DMS114 treated with DMSO at 0.1 percent for 48 hours (cell line): Measurements from ENCODE around the gene MAP3K12.
A peak's percentile ranks its signal among the peaks of the same experiment; 100 is the strongest.
"Not testable (repeated sequence)": the region's sequence is repeated elsewhere in the genome, so short reads cannot be mapped to it uniquely, and the experiment has no call there.

ENCODE experiments used
- DNase-seq: peaks from one replicate; lab custom pipeline; 2025; ENCODE audit not compliant: unreplicated experiment; lab: John Stamatoyannopoulos, UW

MAP3K12 gene

DNA sequence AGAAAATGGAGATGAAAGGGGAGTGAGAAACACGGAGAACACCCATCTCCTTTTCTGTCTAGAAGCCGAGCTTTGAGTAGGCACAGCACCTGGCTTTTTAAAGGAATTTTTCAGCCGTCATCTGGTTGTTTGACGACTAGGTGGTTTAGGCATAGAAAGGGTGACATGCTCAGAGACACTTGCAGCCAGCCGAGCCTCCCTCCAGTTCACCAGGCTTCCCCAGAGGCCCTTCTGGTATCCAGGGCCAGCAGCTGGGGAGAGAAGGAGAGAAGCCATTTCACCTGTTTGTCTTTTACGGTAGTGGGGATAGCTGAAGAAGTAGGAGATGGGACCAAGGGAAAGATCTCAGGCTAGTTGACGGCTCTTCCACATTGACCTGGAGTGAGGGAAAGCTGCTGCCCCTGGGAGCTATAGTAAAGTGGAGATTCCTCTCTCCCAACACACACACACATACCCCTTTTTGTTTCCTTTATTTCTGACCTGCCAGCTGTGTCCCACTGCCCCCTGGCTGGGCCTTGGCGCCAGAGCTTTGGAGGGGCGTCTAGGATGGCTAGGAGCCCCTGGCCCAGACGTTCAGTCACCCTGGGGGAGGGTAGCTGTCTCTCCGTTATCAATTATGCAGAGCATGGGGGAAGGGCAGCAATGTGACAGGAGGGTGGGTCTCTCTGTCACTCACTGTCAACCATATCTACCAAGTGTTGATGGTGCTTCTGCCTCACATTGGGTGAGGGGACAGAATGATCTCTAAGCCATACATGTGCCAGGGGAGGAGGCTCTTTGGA lies 5.5 kb downstream of the MAP3K12 start:
- no peak for DNase-seq

DNA sequence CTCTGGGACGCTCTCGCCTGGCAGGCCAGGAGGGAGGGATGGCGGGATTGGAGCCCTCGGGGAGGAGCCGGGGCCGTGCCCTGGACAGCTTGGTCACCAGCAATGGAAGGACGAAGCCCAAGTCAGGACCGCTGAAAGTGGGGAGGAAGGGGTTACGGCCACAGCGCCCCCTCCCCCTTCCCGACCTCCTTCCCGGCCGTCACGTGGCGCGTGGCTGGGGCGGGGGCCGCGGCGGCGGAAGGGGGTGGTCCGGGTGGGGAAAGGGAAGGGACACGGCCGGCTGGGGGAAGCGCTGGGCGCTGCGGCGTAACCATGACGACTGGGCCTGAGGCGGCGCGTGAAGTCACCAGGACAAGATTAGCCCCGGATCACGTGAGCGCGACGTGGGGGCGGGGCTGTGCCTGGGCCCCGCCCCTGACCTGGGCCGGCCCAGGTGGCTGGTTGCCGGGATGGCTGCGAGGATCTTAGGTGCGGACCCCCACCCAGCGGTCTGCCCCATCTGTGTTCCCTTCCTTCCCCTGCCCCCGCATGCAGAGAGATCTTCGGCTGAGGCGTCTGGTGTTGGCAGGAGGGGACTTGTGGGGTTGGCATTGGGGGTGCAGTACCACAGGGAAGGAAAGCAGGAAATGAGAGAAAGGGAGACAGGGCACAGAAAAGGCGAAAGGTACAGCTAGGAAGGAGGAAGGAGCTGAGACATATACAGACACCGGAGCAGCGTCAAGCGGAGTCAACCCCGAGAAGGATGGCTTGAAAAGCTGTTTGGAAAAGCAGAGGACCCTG lies 6.2 kb downstream of the MAP3K12 start:
- peak; percentile 88 for DNase-seq

DNA sequence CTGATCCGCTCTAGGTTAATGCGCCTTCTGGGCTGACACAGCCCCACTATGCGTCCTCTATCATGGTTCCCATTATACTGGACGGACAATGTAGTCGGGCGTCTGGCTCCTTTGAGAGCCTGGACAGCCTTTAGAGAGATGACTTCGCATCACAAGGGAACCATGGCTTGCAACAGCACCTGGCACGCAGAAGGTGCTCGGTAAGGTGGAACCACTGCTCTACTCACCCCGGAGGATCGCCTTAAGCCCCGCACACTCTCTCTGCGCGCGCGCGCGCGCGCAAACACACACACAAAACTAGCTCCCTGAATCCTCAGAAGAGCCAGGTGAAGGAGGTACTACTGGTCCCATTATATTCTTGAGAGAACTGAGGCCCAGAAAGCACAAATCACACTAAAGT lies 7.1 kb downstream of the MAP3K12 start:
- DNase-seq = no peak

DNA sequence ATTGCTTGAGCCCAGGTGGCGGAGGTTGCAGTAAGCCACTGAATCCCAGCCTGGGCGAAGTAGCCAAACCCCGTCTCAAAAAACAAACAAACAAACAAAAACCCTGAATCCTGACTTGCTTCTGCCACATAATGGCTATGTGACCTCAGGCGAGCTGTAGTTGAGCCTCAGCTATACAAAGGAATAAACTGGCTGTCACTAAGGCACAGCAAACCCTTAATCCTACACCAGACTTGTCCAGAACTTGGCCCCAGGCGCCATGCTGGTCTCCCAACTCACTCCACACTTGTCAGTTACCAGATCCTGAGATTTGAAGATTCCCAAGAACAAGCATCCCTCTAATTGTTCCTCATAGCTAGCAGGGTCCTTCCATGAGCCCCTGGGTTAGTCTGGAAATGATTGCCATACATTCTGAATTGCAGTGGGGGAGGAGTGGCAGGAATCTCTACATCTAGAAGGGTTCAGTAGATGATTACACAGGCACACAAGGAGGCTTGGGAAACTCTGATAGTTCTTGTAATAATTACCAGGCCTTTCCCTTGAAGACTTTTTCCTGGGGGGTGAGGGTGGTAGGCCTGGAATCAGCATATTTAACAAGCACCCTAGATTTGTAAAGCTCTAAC lies 9.9 kb downstream of the MAP3K12 start:
- no peak for DNase-seq

DNA sequence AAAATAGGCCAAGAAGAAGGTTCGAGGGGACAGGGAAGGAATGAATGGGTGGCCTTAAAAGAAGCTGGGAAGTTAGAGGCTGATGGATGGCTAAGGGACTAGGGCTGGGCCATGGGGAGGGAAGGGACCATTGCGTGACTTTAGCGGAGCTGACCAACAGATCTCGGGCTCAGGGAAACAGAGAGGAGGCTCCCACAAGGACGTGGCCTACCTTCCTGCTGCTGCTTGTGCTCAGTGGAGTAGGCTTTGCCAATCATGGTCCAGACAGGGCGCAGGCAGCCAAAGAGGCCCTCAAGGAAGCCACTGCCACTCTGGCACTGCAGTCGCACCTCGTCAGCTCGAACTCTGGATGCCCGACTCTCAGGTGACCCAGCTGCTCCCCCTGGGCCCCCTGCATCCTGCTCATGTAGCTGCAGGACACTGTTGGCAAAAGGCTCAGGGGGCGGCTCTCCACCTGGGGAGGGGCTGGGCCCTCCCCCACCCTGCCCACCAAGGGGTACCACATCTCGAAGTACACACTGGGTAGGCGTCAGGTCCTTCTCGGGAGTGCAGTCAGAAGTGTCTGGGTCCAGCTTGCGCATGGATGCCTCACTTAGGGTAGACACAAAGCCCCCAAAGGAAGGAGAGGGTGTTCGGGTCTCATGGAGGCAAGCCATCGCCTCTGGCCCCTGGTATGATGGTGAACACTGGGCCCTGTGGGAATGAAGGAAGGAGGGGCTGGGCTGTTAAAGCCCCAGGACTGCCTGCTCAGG lies 12.3 kb downstream of the MAP3K12 start:
- DNase-seq = no peak

DNA sequence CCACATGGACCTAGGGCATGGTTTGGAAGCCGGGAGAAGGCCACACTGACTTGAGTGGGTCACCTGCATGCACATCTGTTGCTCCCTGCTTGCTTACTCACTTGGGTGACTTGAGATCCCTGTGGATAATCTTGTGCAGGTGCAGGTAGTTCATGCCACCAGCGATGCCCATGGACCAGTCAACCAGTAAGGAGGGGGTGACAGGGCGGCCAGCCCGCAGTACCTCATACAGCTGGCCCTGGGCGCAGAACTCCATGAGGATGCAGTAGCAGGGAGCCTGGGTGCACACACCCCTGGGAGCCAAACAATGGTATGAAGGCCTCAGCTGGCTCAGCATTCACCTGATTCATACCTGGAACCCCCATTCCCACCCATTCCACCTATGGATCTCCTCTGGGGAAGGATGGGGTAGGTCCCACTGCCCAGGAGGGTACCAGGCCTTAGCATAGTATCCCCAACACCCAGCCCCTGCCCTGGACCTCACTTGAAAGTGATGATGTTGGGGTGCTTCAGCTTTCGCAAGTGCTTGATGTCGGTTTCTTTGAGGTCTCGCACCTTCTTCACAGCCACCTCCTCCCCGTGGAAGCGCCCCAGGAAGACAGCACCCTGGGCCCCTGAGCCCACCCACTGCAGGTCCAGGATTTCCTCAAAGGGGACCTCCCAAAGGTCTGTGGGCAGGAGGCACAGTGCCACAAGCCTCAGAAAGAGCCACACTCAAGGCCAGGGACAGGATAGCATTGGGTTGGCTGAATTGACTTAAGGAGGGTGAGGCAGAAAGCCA lies 13.1 kb downstream of the MAP3K12 start:
- no peak for DNase-seq

DNA sequence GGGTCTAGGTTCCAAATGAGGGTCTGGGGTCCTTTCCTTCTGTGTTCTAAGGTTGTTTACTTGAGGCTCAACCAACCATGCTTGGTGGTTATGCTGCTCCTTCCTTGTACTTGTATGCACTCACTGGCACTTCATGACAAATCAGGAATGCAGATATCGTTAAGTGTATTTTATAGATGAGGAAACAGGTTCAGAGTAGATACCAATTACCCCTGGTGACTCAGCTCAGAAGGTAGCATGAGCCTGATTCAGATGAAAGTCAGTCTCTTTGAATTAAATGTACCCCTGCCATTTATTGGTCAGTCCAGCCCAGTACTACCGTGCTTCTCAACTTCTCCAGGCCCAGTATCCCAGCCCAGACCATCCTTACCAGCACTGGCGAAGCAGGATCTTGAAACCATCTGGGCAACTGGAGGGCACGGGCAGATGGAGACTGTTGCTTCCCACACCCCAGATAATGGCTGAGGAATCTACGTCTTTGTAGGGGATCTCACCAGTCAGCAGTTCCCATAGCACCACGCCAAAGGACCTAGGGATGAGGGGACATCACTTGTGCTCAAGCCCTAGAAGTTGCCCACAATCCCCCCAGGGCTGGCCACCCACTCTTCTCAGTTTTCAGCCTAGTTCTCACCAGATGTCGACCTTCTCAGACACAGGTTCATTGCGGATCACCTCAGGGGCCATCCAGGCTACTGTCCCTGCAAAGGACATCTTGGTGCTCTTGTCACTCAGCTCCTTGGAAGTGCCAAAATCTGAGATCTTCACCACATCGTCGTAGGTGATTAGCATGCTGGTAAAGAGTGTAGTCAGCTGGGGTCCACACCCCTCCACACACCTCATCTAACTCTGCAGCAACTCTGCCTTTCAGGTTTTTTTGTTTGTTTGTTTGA lies 14.3 kb downstream of the MAP3K12 start:
- DNase-seq = no peak

DNA sequence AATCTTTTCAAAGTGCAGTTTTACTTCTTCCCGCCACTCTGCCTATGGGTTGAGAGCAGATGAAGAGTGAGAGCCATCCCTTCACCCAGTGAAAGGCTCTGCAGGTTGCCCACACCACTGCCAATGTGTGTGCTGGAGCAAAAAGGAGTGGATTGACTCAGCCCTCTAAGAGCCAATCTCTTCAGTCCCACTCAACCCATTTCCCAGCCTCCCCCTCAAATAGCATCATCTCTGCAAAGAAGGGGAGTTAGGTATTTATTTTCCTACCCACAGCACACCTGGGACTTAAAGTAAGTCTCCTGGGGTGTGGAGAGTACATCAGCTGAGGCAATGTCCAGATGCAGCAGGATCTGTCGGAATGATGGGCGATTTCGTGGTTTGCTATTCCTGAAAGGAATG lies 15.3 kb downstream of the MAP3K12 start:
- DNase-seq = no peak

DNA sequence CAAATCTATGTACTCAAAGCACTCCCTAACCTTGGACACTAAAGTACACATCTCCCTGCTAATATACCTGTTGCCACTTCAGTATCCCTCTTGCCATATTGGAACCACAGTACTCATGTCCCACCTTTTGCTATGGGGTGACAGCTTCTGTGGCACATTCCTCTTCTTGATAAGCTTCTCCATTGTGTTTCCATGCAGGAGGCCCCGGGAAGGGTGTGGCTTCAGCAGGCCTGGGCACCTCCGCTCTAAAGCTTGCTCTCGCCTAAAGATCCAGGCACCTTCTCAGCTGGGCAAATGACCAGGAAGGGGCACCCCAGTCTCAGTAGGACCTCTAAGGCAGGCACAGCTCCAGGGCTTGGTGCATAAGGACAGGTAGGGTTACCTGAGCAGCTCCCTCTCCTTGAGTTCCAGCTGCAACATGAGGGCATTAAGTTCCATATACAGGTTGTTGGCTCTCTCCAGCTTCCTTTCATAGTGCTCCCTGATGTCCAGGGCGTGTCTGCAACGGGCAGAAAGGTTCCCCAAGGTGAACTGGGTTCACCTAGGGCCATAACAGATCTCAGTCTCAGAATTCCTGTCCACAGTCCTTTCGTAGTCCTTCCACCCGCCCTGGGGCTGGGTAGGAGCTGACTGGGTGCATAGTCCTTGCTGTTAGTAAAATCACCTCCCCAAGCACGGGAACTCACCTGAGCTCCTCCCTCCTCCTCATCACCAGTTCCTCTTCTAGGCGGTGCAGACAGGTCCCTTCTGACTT lies 15.9 kb downstream of the MAP3K12 start:
- no peak for DNase-seq

DNA sequence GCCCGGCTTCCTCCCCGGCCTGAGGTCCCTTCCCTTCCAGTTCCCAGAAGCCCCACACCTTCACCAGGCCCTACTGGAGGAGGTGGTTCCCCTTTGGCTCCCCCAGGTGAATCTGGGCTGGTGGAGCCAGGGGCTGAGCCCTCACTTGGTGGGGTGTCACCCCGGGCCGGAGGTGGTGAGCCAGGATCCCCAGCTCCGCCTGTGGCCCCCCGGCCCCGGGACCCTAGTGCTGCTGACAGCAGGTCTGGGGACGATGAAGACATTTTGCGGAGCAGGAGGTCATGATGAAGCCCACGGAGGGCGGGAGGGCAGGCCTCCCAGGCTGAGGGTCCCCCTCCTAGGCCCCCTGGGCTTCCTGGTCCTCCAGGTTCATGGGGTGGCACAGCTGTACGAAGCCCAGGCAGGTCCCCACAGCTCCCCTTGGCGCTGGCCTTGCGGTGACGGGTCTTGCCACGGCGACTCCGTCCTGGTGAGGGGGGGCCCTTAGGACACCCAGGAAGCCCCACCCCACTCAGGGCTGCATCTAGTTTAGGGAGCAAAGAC lies 16.6 kb downstream of the MAP3K12 start:
- DNase-seq = no peak

DNA sequence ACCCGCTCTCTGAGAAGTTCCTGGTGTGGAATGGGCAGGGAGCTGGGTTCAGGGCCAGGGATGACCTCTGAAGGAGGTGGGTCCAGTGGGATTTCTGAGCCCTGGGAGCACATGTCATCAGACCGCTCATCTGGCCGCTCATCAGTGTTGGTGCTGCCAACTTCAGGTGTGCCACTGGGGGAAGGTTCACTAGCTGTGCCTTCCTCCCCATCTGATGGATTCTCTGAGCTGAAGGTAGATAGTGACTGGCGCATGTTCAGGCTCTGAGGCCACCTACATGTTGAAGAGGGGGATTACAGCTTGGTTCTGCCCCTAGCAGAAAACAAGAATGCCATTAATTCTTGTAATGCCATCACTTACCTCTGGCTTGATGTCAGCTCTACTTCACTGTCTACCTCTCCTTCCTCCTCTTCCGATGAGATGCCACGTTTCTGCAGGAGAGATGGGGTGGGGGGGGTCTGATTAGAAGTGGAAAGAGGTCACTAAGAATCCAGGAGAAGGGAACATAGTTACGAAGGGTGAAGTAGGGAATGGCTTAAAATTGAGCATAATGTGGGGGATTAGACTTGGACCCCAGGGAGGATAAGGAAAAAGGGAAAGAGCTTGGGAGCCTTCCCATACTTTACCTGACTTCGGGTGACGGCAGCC lies 17.2 kb downstream of the MAP3K12 start:
- peak; percentile 55 for DNase-seq

DNA sequence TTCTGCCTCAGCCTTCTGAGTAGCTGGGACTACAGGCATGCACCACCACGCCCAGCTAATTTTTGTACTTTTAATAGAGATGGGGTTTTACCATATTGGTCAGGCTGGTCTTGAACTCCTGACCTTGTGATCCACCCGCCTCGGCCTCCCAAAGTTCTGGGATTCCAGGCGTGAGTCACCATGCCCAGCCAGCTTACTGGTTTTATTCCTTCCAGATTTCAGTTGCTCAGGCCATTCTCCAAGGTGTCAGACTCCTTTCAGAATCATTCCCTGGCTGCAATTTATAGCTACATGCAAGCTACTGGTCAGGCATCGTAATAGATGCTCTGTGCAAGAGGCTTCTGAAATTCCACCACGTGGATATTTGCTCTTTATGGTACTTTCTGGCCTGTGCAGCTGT lies 17.8 kb downstream of the MAP3K12 start:
- not testable (repeated sequence) for DNase-seq

DNA sequence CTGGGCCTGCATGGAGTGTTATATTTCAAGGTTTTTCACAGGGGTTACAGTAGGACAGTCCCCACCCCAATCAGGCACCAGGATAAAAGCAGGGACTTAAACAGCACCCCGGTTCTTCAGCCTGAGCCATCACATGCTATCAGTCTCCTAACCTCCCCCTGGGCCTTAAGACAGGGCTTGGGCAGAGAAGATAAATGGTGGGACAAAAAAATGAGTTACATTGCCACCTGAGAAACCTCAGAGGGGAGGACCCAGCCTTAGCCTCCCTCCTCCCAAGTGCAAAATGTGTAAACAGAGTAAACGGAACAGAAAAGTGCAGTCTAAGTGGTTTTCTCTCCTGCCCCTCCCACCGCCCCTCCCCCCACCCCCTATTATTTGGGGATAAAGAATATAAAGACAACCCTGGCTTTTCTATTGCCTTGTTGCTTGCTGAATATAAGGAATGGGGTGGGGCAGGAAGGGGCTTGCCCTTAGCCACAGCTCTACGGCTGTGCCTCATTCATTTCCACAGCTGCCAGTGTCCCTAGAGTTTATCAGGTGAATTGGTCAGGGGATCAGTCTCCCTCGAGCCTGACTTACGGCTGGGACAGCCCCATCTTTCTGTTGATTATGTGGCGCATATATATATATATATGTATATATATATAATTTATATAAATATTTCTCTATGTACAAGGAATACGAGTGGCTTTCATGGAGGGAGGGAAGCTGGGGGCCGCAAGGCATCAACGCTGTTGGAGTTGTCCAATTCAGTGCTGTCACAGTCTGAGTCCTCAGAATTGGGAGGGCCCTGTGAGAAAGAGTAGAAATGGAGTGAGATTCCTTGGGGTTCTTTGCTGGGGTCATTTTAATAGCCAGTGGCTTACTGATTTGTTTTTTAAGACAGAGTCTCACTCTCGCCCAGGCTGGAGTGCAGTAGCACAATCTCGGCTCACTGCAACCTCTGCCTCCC lies 18.5 kb downstream of the MAP3K12 start:
- DNase-seq = no peak

DNA sequence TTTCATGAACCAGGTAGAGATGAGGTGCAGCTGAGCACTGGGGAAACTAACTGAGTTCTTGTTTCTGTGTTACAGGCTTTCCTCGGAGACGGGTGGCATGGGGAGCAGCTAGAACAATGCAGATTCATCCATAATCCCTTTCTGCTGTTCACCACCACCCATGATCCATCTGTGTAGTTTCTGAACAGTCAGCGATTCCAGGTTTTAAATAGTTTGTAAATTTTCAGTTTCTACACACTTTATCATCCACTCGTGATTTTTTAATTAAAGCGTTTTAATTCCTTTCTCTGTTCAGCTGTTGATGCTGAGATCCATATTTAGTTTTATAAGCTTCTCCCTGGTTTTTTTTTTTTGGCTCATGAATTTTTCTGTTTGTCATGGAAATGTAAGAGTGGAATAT lies 19.9 kb downstream of the MAP3K12 start:
- DNase-seq = no peak

DNA sequence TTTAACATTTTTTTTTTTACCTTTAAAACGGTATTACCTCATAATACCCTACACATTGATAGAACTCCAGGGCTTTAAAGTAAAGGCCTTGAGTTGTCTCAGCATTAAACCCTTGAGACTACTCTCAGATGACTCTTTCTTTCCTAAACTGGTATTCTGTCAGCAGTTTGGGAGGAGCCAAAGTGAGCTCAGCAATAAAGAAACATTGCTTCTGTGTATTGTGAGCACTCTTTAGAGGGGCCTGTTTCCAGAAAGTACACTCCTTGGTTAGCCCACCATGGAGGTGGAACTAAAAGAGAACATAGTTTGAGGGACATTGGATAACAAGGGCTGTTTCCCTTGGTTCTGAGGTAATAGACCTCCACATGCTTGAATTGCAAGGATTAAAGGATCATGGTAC lies 20.4 kb downstream of the MAP3K12 start:
- no peak for DNase-seq

DNA sequence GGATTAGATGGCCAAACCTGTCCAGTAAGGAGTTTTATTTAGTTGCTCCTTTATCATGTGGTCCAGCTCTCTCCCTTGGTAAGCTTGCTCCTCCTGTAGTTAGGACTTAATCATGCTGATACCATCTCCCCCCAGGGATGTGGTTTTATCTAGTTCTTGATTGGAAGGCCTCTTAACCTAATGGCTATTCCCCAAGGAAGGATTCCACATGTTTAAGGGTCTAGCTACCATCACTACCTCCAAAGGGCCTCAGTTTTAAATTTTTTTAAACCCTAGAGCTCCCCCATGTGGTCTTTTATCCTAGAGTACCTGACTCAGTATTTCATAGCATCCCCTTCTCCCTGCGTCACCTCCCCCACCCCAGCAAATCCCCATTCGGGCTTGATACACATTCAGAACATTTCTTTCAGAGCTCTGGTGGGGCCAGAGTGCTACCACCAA lies 22.5 kb downstream of the MAP3K12 start:
- DNase-seq = peak; percentile 60

DNA sequence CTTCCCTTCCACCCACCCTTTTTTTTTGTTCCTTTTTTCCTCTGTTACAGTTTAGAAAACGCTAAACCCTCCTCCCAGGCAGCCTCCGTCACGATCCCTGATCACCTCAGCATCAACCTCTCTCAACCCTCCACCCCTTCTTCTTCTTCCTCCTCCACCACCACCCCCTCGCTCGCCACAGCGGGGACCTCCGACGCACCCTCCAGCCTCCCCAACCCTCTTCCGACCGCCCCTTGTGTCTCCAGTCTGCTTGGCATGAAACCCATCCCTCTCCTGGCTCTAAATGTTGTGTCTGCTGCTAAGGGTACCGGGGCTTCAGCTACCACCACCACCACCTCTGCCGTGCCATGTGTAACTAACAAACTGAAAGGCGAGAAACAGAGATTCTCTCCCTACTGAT lies 24.4 kb downstream of the MAP3K12 start:
- no peak for DNase-seq
